HG03521 (cell line): ENCODE results near the gene KRT80.

Source experiments
- ATAC-seq: cut with Tn5 transposase; IDR thresholded peaks from one replicate; pipeline ENCODE4 v1.9.1; 2021; ENCODE audit warnings: mild to moderate bottlenecking, moderate library complexity; ENCODE audit not compliant: unreplicated experiment

The KRT80 gene

DNA sequence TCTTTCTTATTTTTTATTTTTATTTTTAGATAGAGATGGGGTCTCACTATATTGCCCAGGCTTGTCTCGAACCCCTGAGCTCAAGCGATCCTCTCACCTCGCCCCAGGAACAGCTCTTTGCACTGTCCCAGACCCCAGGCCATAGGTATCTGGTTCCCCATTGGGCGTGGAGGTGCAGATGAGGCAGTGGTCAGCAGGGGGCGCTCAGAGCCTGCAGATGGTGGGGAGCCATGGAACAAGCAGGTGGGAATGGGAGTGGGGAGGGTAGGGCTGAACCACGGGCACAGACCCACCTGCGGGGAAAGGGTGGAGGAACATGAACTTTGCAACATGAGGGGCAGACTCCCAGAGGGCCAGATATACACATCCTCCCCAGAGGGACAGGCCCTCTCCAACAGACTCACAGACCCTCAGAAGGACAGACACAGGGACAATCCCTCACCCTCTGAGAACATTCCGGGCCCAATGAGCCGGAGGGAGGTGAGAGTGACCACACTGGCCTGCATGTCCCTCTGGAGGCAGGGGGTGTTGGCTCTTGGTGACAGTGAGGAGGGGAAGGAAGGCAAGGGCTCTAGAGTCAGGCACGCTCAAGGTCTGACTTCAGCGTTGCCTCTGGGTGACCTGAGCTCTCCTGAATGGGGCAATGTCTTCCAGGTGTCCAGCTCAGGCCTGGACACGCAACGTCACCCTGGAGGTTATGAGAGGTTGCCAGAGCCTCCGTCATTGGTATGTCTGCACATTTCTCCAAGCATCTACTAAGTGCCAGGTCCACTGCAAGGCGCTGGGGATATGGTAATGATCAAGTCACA, 34.9 kb downstream of the KRT80 start:
- ATAC-seq, result peak; percentile 56

GRCh38 chr12:52156311-52156710, 35.5 kb downstream of the KRT80 start:
- no peak for ATAC-seq

GRCh38 chr12:52155048-52155868, 36.6 kb downstream of the KRT80 start:
- no peak for ATAC-seq

- ATAC-seq, result no peak
Measured at GRCh38 chr12:52152905-52153317, 38.9 kb downstream of the KRT80 start.

DNA sequence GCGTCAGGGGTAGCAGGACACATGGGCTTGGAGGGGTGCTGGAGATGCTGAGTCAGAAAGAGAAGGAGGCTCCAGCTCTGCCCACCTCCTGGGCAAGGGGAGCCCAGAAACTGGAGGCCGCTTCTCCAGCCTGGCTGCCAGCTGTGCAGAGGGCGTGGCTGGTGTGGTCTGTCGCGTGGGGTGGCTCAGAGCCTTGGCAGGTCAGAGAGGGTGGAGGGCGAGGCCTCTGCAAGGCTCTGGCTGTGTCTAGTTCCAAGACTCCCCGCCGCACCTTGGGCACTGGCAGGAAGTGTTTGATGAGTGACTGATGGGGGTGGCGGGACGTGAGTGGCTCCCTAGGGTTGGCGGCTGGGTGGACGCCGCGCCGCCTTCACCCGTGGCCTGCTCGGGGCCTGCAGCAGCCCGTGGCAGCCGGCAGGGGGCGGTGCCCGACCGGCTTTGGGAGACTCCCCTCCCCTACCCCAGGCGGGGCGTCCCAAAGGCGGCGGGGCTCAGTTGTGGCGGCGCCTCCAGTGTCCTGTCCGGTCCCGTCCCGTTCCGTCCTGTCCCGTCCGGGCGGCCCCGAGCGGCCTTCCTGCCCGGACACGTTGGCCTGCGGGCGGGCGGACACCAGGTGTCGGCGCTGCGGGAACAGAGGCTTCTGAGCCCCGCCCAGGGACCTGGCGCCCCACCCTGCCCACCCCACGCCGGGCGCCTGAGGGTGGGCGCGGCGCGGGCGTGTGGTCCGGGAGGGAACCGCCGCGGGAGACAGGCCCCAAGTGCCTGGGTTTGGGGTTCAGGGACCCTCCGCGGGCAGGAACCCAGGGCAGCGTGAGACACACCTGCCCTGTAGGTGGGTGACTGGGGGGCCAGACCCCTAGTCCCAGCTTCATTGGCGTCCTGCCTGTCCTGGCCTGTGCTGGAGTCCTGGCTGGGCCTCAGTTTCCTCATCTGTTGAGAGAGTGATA, 39.7 kb downstream of the KRT80 start:
- no peak for ATAC-seq

DNA sequence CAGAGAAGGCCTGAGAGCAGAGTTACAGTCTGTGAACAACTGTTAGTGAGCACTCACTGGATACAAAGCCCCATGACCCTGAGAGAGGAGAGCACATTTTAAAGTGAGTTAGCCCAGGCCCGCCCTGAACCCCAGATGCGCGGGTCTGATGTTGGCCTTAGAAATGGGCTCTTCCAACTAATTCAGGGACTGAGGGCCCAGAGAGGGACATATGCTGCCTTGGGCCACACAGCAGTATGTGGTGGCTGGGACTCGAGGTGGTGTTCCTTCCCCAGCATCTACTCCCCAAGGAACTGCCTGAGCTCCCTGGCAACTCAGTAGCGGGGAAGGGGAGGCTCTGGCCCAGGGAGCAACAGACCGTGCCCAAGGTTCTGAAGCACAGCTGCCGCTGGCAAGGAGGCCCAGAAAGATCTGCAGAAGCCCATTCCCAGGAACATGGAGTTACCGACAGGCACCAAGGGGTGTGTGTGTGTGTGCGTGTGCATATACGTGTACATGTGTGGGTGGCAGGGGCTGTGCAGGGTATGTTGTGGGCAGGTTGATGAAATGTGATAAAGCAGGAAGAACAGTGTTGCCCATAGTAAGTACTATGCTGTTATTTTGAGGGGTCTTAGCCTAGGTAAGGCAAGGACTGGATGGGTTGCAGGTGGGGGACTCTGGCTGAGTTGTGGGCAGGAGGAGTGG, 40.5 kb downstream of the KRT80 start:
- ATAC-seq, result no peak

GRCh38 chr12:52149651-52150241, 42.1 kb downstream of the KRT80 start:
- ATAC-seq, result no peak

GRCh38 chr12:52149182-52149641, 42.6 kb downstream of the KRT80 start:
- ATAC-seq, result no peak

DNA sequence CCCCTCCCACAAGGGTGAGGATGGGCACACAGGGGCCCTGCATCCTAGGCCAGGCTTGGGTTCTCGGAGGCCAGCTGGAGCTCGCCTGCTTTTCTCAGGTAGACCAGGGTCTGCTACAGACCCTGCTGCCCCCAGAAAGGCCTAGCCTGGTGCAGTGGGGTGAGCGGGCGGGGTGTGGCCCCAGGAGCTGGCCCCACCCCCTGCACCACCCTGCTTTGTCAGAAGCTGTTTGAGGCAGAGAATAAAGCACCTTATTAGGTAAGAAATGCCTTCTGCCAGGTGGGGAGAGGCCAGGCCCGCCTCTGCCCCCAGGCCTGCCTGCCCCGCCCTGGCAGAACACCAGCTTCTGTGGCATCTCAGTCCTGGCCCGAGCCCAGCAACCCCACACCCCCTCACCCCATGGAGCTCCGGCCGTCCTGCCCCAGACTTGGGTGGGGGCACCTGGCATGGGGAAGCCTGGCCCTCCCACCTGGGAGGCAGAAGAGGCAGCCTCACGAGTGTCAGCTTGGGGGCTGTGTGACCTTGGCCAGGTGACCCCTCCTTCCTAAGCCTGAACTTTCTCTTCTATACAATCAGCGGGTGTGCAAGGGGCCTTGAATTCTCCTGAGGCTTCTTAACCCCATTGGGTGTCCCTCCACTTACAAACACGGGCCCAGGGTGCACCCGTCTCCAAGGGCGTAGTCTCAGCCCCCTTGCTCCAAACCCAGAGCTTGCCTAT, 43.2 kb downstream of the KRT80 start:
- ATAC-seq, result no peak

GRCh38 chr12:52147964-52148463, 43.8 kb downstream of the KRT80 start:
- ATAC-seq, result no peak

DNA sequence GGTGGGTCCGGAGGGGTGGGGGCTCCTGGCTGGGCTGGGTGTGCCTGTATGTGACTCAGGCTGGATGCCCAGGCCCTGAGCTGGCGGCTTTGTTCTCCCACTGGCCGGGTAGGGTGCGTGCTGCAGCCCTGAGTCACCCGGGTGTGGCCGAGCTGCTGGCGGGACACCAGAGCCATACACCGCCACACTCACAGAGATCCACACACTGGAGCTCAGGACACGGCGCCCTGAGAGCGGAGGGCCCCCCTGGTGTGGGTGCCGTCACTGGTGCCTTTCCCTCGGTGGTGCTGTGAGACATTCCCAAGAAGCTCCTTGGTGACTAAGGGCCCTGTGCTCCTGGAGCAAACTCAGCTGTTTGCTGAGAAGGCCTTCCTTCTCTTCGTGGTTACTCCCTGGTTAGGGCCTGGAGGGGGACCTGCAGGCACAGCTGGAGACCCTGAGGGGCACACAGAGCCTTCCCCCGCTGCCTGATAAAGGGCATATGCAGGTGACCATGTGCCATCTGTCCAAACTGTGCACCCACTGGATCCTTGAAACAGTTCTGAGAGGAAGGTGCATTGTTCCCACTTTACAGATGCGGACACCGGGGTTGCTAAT, 44.3 kb downstream of the KRT80 start:
- ATAC-seq, result no peak

DNA sequence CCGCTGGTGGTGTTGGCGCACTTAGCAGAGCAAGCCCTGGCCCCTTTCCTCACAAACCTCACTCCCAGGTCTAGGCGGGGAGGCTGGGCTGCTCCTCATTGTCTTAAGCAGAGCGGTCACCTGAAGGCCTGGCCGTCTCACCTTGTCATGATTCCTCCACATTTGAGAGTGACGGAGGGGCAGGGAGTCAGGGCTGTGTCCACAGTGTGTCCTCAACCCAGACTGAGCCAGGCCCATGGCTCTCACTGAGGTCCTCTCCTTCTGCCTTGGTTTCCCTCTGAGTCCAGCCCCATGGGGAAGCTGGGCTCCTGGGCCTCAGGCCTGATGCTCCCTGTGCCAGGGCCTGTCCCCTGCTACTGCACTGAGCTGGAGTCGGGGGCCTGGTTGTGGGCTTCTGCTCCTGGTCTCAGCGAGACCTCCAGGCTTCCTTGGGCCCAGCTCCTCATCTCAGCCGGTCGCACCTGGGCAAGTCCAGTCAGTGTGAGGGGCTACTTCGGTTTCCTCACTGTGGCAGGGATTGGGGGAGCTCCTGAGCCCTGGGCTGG, 44.9 kb downstream of the KRT80 start:
- no peak for ATAC-seq

DNA sequence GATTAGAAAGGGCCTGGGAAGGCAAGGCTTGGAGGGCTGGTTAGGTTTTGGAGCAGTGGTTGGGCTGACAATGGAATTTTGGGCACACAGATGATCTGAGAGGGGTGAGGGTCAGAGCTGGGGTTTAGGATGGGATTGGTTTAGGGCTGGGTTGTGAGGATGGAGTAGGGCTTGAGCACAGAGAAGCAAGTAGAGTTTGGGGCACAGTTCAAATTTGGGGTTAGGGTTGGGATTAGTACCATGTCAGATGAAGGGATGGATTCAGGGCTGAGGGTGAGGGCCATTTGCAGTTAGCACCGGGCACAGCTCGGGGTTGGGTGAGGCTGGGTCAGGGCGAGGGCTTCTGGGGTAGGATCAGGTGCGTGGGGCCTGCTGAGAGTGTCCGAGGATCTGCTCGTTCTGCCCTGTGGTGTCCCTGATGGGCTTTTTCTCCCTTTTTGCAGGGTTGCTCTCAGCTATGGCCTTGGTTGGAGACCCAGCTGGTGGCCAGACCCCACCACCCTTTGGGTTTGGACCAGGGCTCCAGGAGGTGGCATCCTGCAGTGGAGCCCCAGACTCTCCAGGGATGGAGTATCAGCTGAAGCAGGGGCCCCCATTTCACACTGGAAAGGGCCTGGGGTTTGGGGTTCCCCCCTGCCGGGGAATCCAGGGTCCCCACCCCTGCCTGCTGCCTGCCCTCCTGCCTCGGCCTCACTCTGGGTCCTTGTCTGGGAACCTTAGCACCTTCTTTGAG, 45.6 kb downstream of the KRT80 start:
- ATAC-seq, result no peak

- ATAC-seq, result no peak
Measured at GRCh38 chr12:52145228-52146088, 46.4 kb downstream of the KRT80 start.

DNA sequence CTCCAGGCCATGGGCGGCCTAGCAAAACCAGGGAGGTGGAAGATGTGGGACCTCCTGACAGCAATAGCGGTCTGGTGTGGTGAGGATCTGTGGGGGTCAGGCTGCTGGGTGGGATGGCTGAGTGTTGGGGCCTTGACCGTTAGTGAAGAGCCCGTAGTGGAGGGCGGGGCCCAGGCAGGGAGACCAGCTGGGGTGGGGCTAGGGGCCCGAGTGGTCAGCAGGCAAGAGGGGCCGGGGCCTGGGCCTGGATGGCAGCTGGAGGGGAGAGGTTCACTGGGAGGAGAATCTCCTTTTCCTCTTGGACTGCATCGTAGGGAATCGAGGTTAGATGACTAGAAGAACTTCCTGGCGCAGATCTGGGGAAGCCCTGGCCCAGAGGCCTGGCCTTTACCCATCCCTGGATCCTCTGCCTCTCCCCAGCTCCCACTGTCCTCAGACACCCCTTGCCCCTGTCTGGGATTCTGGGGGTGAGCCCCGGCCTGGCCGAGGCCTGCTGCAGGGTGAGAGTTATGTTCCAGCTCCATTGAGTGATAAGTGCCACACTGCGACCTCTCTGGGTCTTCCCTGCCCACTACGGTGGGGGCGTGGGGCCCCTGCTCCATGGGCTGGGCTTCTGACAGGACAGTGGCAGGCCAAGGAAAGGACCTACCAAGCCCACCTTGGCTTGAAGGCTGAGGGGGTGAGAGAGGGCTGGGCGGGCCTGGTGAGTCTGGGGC, 47.1 kb downstream of the KRT80 start:
- no peak for ATAC-seq

GRCh38 chr12:52142431-52142830, 49.4 kb downstream of the KRT80 start:
- no peak for ATAC-seq
